ENCODE measurements around the gene PARP9.
"Not testable (repeated sequence)": the region's sequence is repeated elsewhere in the genome, so short reads cannot be mapped to it uniquely, and the experiment has no call there.

Gene PARP9

DNA sequence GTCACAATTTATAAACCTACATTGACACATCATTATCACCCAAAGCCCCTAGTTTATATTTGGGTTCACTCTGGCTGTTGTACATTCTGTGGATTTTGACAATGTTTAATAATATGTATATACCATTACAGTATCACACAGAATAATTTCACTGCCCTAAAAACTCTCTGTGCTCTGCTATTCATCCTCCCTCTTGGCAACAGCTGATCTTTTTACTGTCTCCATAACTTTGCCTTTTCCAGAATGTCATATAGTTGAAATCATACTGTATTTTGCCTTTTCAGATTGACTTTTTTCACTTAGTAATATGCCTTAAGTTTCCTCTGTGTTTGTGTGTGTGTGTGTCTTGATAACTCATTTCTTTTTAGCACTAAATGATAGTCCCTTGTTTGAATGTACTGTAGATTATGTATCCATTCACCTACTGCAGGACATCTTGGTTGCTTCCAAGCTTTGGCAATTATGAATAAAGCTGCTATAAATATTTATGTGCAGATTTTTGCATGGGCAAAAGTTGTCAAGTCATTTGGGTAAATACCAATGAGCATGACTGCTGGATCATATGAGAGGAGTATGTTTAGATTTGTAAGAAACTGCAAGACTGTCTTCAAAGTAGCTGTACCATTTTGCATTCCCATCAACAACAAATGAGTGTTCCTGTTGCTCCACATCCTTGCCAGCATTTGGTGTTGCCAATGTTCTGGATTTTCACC lies 22.8 kb upstream of the PARP9 start:
- no peak for DNase-seq (ENCODE audit: low spot score)
- Mint-ChIP-seq H3K36me3 (ENCODE audit: low read depth) (peaks cover 46% of the 10 kb centered on the region), H3K27ac (no peak overlapping the region), H3K4me1 (ENCODE audit: low read depth) (peaks cover 5% of the 10 kb centered on the region), H3K4me3 (no peak overlapping the region), H3K9me3 (peaks cover 22% of the 10 kb centered on the region), H3K27me3 (ENCODE audit: low read depth) (no peaks in the 10 kb centered on the region)

DNA sequence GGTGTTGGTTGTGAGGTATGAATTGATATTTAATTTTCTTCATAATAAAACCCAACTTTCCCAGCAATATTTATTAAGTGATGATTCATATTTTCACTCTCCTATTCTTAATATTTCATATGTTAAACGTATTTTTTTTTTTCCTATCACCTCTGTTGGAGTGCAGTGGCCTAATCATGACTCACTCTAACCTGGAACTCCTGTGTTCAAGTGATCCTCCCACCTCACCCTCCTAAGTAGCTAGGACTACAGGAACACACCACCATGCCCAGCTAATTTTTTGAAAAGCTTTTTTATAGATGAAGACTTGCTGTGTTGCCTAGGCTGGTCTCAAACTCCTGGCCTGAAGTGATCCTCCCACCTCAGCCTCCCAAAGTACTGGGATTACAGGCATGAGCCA lies 22.0 kb upstream of the PARP9 start:
- no peak for DNase-seq (ENCODE audit: low spot score)
- Mint-ChIP-seq H3K27ac (no peak overlapping the region), H3K4me1 (ENCODE audit: low read depth) (peaks cover 5% of the 10 kb centered on the region), H3K36me3 (ENCODE audit: low read depth) (peaks cover 54% of the 10 kb centered on the region), H3K27me3 (ENCODE audit: low read depth) (no peaks in the 10 kb centered on the region), H3K4me3 (no peak overlapping the region), H3K9me3 (peaks cover 30% of the 10 kb centered on the region)

DNA sequence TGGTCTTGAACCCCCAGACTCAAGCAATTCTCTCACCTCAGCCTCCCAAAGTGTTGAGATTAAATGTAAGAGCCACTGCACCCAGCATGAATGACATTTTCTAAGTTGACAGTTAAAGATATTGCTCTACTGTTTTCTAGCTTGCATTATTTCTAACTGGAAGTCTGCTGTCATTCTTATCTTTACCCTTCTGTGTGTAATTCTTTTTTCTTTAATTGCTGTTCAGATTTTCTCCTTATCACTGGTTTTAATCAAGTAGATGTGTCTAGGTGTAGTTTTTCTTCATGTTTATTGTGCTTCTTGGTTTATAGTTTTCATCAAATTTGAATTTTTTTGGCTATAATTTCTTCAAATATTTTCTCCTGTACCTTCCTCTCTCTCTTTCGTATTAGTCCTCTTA lies 18.3 kb upstream of the PARP9 start:
- Mint-ChIP-seq H3K4me3 (no peak overlapping the region), H3K27ac (no peak overlapping the region), H3K4me1 (ENCODE audit: low read depth) (peaks cover 20% of the 10 kb centered on the region), H3K9me3 (peaks cover 36% of the 10 kb centered on the region), H3K27me3 (ENCODE audit: low read depth) (no peaks in the 10 kb centered on the region), H3K36me3 (ENCODE audit: low read depth) (peaks cover 64% of the 10 kb centered on the region)
- no peak for DNase-seq (ENCODE audit: low spot score)

DNA sequence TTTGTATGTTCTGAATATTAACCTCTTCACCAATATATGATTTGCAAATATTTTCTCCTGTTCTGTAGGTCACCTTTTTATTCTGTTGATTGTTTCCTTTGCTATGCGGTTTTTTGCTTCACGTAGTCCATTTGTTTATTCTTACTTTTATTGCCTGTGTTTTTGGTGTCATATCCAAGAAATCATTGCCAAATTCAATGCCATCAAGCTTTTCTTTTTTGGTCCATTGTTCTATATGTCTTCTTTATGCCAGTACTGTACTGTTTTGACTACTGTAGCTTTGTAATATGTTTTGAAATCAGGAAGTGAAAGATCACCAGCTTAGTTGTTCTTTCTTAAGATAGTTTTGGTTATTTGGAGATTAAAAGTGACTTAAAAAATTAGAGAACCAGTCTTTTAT lies 17.5 kb upstream of the PARP9 start:
- peaks cover 36% of the 10 kb centered on the region for H3K9me3 Mint-ChIP-seq
- no peaks in the 10 kb centered on the region for H3K27me3 Mint-ChIP-seq (ENCODE audit: low read depth)
- H3K27ac Mint-ChIP-seq = no peak overlapping the region
- H3K36me3 Mint-ChIP-seq (ENCODE audit: low read depth) = peaks cover 60% of the 10 kb centered on the region
- DNase-seq (ENCODE audit: low spot score) = no peak
- H3K4me3 Mint-ChIP-seq = no peak overlapping the region
- H3K4me1 Mint-ChIP-seq (ENCODE audit: low read depth) = peaks cover 25% of the 10 kb centered on the region

DNA sequence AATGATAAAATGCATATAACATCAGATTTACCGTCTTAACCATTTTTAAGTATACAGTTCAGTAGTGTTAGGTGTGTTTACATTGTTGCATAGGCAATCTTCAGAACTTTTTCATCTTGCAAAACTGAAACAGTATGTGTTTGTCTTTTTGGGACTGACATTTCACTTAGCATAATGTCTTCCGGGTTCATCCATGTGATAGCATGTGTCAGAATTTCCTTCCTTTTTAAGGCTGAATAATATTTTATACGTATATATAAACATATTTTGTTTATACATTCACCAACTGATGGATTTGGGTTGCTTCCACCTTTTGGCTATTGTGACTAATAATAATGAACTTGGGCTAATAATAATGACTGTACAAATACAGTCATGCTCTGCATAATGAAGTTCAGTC lies 16.4 kb upstream of the PARP9 start:
- peaks cover 32% of the 10 kb centered on the region for H3K4me1 Mint-ChIP-seq (ENCODE audit: low read depth)
- no peak overlapping the region for H3K4me3 Mint-ChIP-seq
- peaks cover 60% of the 10 kb centered on the region for H3K36me3 Mint-ChIP-seq (ENCODE audit: low read depth)
- no peak overlapping the region for H3K27ac Mint-ChIP-seq
- no peak for DNase-seq (ENCODE audit: low spot score)
- peaks cover 36% of the 10 kb centered on the region for H3K9me3 Mint-ChIP-seq
- no peaks in the 10 kb centered on the region for H3K27me3 Mint-ChIP-seq (ENCODE audit: low read depth)

DNA sequence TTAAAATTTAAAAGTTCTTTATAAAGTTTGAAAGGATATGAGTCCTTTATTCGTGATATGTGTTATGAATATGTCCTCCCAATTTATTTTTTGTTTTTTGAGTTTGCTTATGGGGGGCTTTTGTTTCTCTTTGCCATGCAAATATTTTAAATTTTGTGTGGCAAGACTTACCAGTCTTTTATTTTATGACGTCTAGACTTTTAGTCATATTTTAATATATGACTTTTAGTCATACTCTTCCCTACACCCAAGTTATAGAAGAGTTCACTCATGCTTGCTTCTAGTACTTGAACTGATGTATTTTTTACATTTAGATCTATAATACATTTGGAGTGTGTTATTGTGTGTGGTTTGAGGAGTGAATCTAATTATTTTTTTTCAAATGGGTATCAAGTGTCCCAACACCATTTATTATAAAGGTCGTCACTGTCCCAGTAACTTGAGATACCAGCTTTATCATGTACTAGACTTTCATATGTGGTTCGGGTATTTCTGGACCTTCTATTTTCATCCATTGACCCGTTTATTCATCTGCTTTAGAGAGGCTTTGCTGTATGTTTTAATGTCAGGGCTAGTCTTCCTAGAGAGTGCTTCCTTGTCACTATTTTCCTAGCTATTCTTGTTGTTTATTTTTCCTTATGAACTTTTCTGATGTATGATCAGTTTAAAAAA lies 14.1 kb upstream of the PARP9 start:
- peak overlapping the region; percentile 96 for H3K27ac Mint-ChIP-seq
- peaks cover 58% of the 10 kb centered on the region for H3K36me3 Mint-ChIP-seq (ENCODE audit: low read depth)
- no peaks in the 10 kb centered on the region for H3K27me3 Mint-ChIP-seq (ENCODE audit: low read depth)
- peak overlapping the region; percentile 99 for H3K4me3 Mint-ChIP-seq
- no peak for DNase-seq (ENCODE audit: low spot score)
- H3K9me3 Mint-ChIP-seq = peaks cover 25% of the 10 kb centered on the region
- H3K4me1 Mint-ChIP-seq (ENCODE audit: low read depth) = peaks cover 40% of the 10 kb centered on the region

DNA sequence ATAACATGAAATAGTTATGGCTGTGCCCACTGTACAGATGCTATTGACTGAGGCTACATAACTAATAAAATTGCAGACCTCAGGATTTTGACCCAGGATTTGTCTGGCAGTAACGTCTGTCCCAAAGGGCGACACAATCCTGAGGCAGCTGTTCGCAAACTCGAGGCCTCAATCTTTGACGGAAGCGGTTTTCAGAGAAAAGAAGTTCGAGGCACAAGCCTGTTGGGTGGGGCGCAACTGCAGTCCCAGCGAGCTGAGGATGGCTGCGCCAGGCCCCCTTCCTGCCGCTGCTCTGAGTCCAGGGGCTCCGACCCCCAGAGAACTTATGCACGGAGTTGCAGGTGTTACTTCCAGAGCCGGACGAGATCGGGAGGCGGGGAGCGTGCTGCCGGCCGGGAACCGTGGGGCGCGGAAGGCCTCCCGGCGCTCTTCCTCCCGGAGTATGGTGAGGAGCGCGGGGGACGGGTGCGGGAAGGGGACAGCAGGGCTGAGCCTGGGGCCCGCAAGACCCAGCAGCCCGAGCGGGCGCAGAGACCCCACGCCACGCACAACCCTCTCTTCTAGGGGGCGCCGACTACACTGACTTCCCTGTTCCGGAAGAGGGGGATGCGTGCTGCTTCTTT lies 13.4 kb upstream of the PARP9 start, which contains the start of gene PARP15:
PARP15 (plus strand) TSS at position 242 of the 623 bp plus-strand sequence; CDS start at position 260, 18 bp downstream.
- Mint-ChIP-seq H3K4me1 (ENCODE audit: low read depth) (peaks cover 45% of the 10 kb centered on the region), H3K27me3 (ENCODE audit: low read depth) (no peaks in the 10 kb centered on the region), H3K27ac (peak within 1 kb of the TSS; percentile 96), H3K36me3 (ENCODE audit: low read depth) (peaks cover 59% of the 10 kb centered on the region), H3K9me3 (peaks cover 20% of the 10 kb centered on the region), H3K4me3 (peak within 1 kb of the TSS; percentile 99)
- peak; percentile 41 for DNase-seq (ENCODE audit: low spot score)

DNA sequence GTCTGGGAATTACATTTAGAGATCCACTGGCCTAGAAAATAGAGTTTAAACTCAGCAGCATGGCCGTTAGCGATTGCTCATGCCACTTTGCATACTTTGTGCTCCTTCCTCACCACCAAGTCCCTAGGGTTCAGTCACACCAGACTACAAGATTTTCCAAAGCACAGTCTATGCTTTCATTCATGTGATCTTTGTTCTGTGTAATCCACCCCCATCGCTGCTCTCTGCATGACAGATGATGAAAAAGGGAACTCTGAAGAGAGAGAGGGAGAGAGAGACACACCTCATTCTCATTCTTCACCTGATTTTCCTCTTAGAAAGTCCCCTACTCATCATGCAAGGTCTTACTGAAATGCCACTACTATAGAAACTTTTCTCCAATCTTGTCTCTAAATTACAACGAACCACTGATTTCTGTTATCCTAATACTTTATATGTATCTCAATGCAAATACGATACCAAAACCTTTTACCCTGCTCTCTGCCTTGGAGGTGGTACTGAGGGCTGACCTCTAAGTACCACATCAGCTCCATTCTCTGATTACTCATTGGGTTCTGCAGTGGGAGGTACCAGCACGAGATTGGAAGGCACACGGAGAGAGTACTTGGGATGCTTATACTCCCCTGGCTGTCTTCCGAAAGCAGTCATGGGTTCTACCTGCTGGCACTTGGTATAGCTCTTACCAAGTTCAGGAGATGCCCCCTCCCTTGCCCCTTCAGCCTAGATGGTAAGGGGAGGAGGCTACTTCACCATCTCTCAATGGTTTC lies 12.3 kb upstream of the PARP9 start:
- Mint-ChIP-seq H3K27me3 (ENCODE audit: low read depth) (no peaks in the 10 kb centered on the region), H3K4me1 (ENCODE audit: low read depth) (peaks cover 48% of the 10 kb centered on the region), H3K4me3 (peak overlapping the region; percentile 13), H3K27ac (peak overlapping the region; percentile 9), H3K36me3 (ENCODE audit: low read depth) (peaks cover 52% of the 10 kb centered on the region), H3K9me3 (peaks cover 8% of the 10 kb centered on the region)
- DNase-seq (ENCODE audit: low spot score) = peak; percentile 43

DNA sequence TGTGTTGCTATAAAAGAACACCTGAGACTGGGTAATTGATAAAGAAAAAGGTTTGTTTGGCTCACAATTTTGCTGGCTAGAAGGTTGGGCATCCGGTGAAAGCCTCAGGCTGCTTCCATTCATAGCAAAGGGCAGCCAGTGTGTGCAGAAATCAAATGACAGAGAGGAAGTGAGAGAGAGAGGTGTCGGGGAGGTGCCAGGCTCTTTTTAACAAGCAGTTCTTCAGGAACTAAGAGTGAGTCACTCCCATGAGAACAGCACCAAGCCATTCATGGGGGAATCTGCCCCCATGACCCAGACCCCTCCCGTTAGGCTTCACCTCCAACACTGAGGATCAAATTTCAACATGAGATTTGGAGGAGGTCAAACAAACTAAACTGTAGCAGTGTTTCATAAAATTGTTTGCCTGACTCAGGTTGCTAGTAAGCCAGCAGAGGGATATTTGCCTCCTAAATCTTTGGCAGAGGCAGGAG lies 8.9 kb upstream of the PARP9 start:
- Mint-ChIP-seq H3K4me1 (ENCODE audit: low read depth) (peaks cover 49% of the 10 kb centered on the region), H3K36me3 (ENCODE audit: low read depth) (peaks cover 66% of the 10 kb centered on the region), H3K27me3 (ENCODE audit: low read depth) (no peaks in the 10 kb centered on the region), H3K4me3 (no peak overlapping the region), H3K9me3 (no peaks in the 10 kb centered on the region), H3K27ac (peak overlapping the region; percentile 55)
- DNase-seq (ENCODE audit: low spot score) = no peak

DNA sequence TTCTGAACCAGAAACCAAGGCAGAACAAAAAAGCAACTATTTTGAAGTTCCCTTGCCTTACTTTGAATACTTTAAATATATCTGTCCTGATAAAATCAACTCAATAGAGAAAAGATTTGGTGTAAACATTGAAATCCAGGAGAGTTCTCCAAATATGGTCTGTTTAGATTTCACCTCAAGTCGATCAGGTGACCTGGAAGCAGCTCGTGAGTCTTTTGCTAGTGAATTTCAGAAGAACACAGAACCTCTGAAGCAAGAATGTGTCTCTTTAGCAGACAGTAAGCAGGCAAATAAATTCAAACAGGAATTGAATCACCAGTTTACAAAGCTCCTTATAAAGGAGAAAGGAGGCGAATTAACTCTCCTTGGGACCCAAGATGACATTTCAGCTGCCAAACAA lies 4.7 kb upstream of the PARP9 start:
- no peaks in the 10 kb centered on the region for H3K9me3 Mint-ChIP-seq
- no peaks in the 10 kb centered on the region for H3K27me3 Mint-ChIP-seq (ENCODE audit: low read depth)
- peaks cover 76% of the 10 kb centered on the region for H3K36me3 Mint-ChIP-seq (ENCODE audit: low read depth)
- H3K27ac Mint-ChIP-seq = no peak overlapping the region
- no peak for DNase-seq (ENCODE audit: low spot score)
- peak overlapping the region; percentile 58 for H3K4me3 Mint-ChIP-seq
- peaks cover 49% of the 10 kb centered on the region for H3K4me1 Mint-ChIP-seq (ENCODE audit: low read depth)

DNA sequence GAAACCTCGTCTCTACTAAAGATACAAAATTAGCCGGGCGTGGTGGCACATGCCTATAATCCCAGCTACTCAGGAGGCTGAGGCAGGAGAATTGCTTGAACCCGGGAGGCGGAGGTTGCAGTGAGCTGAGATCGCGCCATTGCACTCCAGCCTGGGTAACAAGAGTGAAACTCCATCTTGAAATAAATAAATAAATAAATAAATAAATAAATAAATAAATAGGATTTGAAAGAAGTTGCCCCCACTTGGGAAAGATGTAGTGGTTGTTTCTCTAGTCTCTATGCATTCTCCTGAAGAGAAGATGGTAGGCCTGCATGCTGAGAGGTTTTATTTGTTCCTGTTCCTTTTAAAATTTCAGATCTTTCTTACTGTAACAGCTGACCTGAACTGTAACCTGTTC lies 4.0 kb upstream of the PARP9 start:
- Mint-ChIP-seq H3K4me1 (ENCODE audit: low read depth) (peaks cover 52% of the 10 kb centered on the region), H3K4me3 (peak overlapping the region; percentile 58), H3K27ac (peak overlapping the region; percentile 64), H3K36me3 (ENCODE audit: low read depth) (peaks cover 75% of the 10 kb centered on the region)
- DNase-seq (ENCODE audit: low spot score); H3K9me3 Mint-ChIP-seq; H3K27me3 Mint-ChIP-seq (ENCODE audit: low read depth): not testable (repeated sequence)

DNA sequence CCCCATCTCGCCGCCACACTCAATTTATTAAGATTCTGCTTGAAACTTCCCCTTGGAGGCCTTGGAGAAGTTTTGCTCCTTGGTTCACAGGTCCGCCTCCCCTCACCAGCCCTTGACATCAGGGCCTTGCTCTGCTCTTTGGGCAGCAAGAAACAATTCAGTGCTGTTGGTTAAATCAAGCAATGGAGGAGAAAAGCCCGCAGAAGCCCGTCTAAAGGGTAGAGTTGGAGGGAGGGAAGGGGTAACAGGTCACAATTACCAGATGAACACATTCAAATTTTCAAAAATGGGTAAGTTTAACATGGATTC lies 429 bp downstream of the PARP9 start:
- H3K36me3 Mint-ChIP-seq (ENCODE audit: low read depth) = peaks cover 76% of the 10 kb centered on the region
- peaks cover 59% of the 10 kb centered on the region for H3K4me1 Mint-ChIP-seq (ENCODE audit: low read depth)
- H3K4me3 Mint-ChIP-seq = peak overlapping the region; percentile 100
- H3K27me3 Mint-ChIP-seq (ENCODE audit: low read depth) = no peaks in the 10 kb centered on the region
- H3K9me3 Mint-ChIP-seq = no peaks in the 10 kb centered on the region
- peak overlapping the region; percentile 98 for H3K27ac Mint-ChIP-seq
- DNase-seq (ENCODE audit: low spot score) = no peak

DNA sequence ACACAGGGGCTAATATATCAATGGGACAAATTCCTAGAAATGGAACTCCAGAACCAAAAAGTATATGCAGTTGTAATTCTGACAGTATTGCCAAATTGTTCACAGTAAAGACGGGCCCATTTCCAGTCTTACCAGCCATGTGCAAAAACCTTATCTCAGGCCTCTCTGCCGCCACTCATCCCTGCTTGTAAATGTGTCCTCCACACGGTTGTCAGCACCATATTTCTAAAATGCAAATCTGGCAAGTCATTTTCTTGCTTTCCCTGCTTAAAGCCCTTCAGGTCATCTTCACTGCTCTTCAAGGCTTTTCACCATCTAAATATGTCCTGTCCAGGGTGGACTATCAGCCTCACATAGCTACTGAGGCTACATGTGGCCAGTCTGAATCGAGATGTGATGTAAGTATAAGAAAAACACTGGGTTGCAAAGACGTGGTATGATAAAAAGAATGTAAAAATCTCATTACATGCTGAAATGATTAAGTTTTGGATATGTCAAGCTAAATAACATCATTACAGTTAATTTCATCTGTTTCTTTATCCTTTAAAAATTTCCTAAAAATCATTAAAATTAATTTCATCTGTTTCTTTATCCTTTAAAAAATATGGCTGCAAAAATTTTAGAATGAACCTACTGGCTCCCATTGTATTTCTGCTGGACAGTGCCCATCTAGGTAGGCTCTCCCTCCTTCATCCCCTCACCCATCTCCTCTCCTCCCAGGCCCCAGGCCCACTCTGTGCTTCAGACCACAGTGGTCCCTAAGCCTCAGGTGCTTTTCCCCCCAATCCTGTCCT lies 980 bp downstream of the PARP9 start:
- Mint-ChIP-seq H3K4me1 (ENCODE audit: low read depth) (peaks cover 54% of the 10 kb centered on the region), H3K9me3 (no peaks in the 10 kb centered on the region), H3K4me3 (peak overlapping the region; percentile 100), H3K27me3 (ENCODE audit: low read depth) (no peaks in the 10 kb centered on the region), H3K36me3 (ENCODE audit: low read depth) (peaks cover 73% of the 10 kb centered on the region), H3K27ac (peak overlapping the region; percentile 98)
- no peak for DNase-seq (ENCODE audit: low spot score)

All from T-helper 2 cell treated with Interferon-gamma antibody and Interleukin-4, amounts not matched to agents 5 μg/mL and 100 μg/mL, for 36 hours (primary cell).